HG03175 (cell line): ENCODE results near the gene ZNRF2.
"Not testable (repeated sequence)": the region's sequence is repeated elsewhere in the genome, so short reads cannot be mapped to it uniquely, and the experiment has no call there.

Experiments used
- ATAC-seq: cut with Tn5 transposase; IDR thresholded peaks from one replicate; pipeline ENCODE4 v1.9.1; 2021; ENCODE audit warnings: mild to moderate bottlenecking, moderate library complexity; ENCODE audit not compliant: unreplicated experiment

Gene ZNRF2

DNA sequence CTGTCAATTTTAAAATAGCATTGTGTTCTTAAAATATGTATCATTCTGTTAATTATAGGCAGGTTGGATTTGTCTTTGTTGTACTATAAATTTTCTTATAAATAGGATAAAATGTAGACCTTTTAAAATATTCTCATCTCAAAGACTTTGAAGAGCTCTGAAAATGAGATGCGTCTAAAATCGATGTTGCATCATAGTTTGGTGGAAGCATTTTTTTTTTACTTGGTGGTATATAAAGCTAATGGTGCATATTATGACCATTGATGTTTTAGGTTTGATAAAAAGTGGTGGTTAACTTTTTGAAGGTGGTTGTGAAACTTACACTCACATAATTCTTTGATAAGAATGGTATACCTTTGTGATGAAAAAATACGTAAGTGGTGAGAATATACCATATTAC lies 69.1 kb downstream of the ZNRF2 start:
- no peak for ATAC-seq

DNA sequence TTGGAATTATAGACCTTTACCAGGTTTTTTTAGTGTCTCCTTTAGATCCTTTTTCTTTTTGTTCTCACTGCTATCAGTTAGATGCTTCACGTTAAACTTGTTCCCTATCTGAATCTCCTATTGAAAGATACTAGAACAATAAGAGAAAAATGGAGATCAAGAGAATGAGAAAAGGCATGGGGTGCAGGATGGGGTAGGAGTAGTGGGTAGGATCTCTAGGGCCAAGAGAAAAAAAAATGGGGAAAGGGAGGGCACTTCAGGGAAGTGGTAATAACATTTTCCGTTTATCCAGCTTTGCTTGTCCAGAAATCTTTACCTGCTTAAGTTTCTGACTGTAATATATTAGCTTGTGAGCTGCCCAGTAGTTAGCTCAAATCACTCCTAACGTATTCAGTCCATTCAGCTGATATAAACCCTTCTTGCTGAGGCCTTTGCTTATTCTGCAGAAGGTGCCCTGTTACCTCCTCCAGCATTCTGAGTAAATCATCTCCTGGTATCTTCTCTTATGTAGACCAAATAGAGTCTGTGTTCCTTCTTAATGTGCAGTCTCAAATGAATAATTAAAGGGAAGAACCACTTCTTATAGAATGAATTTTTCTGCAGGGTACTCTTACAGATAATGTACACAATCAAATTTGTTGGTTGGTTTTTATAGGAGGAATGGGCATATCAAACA lies 69.7 kb downstream of the ZNRF2 start:
- ATAC-seq, result no peak

DNA sequence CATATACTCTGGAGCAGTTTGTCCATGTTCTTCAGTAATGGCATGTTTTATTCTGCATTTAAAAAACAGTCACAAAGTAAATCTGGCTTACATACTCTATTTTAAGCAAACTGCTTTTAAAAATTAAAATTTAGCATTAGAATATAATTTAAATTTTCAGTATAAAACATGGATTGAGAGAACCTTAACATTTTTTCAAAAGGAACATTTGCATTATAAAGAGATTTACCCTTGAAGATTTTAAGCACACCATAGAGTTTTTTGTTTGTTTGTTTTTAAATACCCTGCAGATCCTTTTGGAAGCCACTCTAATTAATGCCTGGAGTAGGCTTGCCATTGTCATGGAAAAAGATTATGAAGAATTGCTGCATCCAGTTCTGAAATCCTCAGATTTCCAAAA lies 70.4 kb downstream of the ZNRF2 start:
- ATAC-seq, result no peak

DNA sequence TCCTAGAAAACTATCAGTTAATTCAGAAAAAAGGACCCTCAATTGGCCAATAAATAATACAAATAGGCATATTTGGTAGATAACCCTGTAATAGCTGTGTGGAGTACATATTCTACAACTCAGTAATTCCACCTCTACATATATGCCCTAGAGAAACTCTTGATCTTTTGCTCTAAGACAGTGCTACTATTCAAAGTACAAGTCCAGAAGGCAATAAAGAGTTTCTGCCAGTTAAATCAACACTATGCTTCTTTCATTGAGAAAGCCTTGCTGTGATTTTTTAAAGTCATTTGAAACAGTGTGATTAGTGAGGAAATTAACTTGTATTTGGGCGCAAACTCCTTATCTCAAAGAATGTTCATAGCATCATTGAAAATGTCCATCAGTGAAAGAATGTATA lies 75.6 kb downstream of the ZNRF2 start:
- ATAC-seq, result no peak

DNA sequence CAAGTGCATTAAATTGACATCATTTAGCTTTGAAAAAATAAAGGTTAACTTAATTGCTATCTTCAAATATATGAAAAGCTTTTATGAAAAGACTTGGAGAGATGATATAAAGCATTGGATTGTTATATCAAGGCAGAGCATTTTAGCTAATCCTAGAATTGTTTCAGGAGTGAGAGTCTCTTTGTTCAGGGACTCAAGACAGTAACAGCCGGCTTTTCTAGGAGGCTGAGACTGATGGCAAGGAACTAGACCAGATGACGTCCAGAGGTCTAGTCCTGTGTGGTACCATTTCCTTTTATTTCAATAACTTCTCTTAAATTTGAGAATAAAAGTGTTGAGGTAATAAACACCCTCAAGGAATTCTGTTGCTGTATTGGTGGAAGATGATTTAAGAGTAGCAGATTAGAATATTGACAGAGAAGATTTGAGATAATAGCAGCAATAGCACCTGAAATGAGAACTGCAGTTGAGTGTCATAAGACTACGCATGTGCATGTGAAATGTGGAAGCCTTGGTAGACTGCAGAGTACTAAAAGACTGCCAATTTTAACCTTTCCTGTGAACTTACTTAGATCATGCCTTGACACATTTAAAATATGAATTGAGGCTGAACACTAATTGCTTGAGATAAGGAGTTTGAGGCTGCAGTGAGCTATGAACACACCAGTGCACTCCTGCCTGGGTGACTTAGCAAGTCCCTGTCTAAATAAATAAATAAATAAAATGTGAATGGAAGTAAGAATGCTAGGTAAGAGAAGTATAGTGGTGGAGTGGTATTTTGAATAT lies 79.6 kb downstream of the ZNRF2 start:
- no peak for ATAC-seq

DNA sequence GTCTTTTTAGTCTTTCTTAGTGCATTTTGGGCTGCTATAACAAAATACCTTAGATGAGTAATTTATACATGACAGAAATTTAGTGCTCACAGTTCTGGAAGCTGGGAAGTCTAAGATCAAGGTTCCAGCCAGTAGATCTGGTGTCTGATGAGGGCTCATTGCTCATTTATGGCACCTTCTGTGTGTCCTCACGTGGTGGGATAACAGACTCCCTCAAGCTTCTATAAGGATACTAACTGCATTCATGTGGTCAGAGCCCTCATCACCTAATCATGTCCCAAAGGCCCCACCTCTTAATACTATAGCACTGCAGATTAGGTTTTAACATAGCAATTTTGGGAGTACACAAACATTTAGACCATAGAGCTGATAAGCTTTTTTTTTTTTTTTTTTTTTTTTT lies 80.4 kb downstream of the ZNRF2 start:
- no peak for ATAC-seq

DNA sequence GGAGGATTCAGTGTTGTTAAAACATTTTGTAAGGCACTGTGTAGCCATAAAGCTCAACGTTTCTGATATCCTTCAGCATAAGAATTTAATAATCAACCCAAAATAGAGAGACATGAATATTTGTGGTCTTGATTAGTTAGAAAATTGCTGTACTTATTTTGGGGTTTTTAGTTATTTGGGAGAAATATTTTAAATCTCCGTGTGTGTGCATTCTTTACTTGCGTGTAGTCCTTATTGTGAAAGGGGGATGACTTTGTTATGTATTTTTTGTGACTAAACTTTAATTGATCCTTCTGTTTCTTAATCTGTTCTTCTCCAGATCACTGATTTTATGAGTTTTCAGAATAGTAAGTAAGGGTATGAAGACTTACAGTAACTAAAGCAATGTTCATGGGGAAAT lies 81.2 kb downstream of the ZNRF2 start:
- ATAC-seq, result no peak

DNA sequence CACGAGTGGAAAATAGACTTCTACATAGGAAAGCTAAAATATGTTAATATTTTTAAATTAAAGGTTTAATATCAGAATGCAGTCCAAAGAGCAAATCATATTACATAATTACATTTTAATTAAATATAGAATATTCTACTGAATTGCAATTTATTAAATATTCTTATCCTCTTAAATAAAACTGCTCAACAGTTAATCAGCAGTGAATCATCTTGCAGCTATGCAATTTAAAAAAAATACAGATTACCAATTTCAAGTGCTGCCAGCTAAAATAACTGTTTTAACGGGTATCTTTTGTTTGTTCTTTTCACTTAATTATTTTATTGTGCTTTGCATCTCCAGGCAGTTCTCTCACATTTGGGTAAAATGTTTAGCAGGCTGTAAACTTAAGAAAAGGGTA lies 82.2 kb downstream of the ZNRF2 start:
- ATAC-seq, result no peak

DNA sequence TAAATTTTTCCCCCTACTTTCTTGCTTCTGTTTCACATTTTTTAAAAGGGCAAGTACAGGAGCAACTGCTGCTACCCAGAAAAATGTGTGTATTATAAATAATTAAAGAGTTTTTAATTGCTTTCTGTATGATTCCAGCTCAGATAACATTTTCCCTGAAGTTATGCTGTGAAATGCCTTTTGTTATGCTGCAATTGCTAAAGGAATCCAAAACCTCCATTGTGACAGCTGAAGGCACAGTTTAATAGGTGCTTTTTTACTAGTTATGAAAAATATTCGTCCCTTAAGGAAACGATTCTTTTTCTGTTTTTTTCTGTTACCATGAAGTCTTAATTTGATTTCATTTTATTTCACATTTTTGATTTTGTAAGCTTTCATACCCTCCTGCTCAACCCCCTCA lies 83.2 kb downstream of the ZNRF2 start:
- no peak for ATAC-seq

DNA sequence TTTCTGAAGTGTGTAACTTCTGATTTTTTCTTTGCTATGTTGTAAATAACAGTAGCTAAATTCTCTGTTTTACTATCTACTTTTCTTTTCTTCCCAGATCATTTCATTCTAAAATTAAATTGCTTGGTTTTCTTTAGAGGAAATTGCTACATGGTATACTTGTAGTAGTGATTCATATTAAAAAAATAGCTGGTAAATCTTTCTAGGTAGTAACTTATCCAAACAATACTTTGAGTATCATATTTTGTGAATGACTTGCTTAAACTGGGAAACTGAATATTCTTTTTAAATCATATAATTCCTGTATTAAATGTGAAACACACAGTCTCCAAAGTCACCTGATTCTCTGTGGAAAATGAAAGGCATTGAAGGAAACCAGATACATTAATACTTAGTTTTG lies 85.5 kb downstream of the ZNRF2 start:
- no peak for ATAC-seq

DNA sequence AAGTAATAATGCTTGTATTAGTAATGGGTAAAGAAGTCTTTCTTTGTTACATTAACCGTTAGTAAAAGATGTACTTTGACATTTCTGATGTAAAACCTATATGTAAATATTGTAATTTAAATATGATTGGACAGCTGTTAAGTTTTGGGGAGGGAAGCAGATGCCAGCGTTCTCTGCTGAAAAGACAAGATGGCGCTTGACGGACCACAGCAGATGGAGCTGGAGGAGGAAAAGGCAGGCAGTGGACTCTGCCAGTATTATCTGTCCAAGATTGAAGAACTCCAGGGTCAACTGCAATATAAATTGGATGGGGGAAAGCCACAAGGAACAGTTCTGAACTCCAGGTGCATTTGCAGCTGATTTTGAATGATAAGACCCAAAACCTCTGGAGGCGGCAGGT lies 86.9 kb downstream of the ZNRF2 start:
- ATAC-seq, result no peak

DNA sequence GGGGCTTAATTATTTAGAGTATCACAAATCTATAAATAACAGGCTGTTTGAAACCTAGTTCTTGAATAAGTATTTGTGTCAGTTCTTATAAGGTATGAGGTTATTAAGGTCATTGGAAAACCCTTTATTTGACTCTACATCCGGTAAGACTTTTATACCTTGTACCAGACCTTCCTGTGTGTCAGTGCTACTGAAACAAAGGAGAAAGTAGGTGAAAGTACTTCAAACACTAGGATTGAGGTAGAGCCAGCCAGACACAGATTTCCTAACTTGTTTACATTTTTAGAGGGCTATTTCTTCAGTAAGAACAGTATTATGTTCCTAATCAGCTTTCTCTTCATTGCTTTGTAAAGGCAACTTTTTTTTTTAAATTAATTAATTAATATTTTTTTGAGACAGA lies 93.9 kb downstream of the ZNRF2 start:
- ATAC-seq, result no peak

DNA sequence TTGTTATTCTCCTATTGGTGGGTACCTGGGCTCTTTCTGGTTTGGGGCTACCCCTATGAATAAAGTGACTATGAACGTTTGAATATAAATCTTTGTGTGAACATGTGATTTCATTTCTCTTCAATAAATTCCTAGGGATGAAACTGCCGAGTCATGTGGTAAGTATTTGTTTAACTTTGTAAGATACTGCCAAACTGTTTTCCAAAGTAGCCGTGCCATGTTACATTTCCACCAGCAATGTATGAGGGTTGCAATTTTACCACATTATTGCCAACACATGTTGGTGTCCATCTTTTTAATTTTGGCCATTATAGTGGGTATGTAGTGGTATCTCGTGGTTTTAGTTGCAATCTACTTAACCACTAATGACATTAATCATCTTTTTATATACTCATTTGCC lies 94.7 kb downstream of the ZNRF2 start:
- no peak for ATAC-seq

DNA sequence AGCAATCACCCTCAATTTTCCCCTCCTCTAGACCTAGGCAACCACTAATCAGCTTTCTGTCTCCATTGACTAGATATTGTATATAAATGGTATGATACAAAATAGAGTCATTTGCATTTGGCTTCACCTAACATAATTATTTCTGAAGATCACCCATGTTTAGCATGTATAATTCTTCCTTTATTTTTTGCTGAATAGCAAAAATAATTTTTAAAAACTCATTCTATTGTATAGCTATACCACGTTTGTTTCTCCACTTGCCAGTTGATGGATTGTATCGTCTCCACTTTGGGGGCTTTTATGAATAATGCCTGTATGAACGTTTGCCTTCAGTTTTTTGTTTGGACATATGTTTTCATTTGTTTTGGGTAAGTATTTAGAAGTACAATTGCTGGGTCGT lies 95.3 kb downstream of the ZNRF2 start:
- no peak for ATAC-seq

DNA sequence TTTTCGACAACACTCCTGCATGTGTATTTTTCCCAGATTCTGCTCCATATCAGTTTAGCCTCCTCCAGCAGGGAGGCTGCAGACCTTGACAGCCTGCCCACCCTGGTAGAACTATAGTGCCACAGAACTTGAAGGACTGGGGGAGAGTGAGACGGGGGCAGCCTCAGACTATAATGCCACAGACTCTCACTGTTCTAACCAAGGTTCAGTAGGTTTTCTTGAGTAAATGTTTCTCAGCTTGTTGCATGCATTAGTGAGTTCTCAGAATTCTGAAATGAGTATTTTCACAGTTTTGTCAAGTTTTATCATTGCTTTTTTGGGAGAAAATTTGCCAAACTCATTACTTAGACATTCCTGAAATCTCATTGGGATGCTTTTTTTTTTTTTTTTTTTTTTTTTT lies 95.9 kb downstream of the ZNRF2 start:
- ATAC-seq, result no peak

DNA sequence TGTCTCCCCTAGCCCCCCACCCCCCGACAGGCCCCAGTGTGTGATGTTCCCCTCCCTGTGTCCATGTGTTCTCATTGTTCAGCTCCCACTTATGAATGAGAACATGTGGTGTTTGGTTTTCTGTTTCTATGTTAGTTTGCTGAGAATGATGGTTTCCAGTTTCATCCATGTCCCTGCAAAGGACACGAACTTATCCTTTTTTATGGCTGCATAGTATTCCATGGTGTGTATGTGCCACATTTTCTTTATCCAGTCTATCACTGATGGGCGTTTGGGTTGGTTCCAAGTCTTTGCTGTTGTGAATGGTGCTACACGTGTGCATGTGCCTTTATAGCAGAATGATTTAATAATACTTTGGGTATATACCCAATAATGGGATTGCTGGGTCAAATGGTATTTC lies 96.4 kb downstream of the ZNRF2 start:
- not testable (repeated sequence) for ATAC-seq

DNA sequence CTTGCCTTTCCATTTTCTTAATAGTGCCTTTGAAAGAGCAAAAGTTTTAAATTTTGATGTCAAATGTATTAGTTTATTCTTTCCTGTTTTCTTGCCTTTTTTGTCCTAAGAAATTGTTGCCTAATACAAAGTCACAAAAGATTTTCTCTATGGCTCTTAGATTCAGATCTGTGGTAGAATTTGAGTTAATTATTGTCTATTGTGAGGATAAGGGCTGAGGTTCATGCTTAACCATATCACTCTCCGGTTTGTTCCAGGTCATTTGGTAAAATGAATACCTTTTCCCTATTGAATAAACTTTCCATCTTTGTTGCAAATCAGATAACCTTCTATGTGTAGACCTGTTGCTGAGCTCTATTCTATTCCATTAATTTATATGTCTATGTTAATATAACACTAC lies 98.2 kb downstream of the ZNRF2 start:
- ATAC-seq, result no peak

DNA sequence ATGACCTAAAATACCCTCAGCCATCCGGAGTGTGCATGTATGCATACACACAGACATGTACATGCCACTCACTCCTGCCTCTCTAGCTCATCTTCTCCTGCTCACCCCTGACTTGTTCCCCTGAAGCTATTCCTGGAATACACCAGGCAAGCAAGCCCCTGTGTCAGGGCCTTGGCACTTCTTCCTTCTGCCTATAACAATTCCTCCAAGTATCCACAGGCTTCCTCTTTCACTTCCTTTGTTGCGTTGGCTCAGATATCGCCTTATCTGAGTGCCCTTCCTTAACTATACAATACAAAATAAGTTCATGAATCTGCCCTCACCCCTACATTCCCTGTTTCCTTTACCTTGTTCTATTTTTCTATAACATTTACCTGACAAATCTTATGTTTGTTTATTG lies 105.4 kb downstream of the ZNRF2 start:
- no peak for ATAC-seq

DNA sequence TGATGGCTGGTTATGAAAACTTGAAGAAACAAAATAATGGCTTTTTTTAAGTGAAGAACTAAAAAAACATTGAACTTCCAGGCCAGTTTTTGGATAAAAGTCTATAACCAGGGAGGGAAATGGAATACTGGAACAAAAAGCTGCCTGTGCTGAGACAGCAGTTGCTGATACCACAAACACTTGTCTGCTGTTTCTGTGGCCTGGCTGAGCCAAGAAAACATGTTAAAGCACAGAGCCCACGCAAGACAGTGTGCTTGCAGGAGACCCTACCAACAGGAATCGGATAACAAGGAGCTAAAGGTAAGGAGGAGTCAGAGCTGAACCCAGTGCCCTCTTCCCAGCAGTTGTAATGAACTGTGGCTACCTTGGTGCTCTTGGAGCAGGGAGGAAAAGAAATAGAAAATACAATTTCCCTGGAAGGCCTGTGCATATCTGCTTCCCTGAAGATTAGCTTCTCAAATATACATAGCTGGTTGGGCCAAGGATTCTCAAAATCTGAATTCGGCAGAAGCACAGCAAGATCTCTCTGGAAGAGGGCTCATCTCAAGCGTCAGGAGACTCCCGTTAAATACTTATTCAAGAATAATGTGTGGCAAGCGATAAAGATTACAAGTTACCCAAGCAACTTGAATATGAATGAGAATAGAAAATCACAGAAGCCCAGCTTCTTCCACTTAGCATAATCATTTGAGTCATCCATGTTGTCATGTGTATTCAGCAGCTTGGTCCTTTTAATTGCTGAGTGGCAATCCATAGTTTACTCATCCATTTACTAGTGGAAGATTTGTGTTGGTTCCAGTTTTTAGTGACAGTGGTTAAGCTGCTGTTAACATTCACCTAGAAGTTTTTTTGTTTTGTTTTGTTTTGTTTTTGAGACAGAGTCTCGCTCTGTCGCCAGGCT lies 106.6 kb downstream of the ZNRF2 start:
- ATAC-seq, result no peak

DNA sequence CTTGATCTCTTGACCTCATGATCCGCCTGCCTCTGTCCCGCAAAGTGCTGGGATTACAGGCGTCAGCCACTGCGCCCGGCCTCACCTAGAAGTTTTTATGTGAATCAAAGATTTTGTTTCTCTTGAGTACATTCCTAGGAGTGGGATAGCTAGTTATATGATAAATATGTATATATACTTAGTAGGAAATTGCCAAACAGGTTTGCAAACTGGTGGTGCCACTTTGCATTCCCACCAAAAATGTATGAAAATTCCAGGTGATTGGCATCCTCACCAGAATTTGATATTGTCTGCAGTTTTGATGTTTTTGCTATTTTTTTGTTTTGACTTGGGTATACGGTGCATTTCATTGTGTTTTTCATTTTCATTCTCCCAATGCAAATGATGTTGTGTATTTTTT lies 107.4 kb downstream of the ZNRF2 start:
- ATAC-seq, result no peak

DNA sequence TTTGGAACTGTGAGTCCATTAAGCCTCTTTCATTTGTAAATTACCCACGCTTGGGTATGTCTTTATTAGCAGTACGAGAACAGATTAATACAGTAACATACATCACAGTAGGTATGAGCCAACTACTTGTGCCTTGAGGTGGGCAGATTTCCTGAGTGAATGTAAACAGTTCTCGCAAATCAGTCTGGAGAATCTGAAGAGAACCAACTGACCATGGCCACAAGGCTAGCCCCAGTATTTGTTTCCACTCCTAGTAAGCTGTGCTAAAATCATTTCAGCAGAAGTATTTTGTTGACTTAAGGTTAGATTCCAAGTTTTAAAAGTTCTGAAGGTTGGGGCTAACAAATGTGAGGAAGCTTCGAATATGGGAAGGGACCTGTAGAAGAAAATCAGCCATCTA lies 111.3 kb downstream of the ZNRF2 start:
- ATAC-seq, result no peak

DNA sequence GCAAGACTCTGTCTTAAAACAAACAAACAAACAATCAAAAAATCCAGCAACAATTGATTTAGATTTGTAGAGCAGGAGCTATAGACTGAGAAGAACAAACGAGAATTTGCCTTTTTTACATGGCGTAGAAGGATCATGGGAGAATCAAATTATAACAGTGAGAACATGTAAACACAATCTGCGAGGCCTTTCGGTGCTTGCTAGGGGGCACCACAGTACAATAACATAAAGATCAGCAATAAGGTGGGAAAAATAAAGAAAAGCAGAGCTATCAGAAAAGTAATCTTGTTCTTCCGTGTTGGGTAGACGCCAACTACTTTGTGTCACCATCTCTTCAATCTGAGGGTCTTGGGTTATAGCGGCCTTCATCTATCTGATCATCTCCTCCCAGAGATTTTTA lies 112.0 kb downstream of the ZNRF2 start:
- no peak for ATAC-seq
